HG03520 (cell line): ENCODE measurements around the gene TOLLIP.

Experiments used
- ATAC-seq: cut with Tn5 transposase; IDR thresholded peaks from one replicate; pipeline ENCODE4 v1.9.1; 2021; ENCODE audit warnings: mild to moderate bottlenecking, moderate library complexity; ENCODE audit not compliant: unreplicated experiment

The TOLLIP gene

DNA sequence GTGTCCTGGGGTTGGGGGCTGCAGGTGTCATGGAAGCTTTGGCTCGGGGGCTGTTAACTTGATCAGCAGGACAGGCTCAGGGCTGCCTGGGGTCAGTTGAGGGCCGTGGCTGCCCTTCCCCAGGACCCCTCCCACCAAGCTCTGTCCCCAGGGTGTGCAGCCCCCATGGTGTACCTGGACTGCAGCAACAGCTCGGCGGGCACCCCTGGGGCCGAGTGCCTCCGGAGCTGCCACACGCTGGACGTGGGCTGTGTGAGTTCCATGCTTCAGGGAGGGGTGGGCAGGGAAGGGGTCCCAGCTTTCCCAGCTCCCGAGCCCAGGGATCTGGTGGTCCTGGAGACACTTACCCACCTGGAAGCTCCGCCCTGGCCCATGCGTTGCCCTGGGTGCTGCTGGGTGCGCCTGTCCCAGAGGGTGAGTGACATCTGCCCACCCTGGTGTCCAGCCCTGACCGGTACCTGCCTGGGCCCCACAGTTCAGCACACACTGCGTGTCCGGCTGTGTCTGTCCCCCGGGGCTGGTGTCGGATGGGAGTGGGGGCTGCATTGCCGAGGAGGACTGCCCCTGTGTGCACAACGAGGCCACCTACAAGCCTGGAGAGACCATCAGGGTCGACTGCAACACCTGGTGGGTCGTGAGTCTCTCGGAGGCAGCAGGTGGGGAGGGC lies 75.2 kb downstream of the TOLLIP start:
- no peak for ATAC-seq

- no peak for ATAC-seq
Observed at GRCh38 chr11:1233351-1234053, 75.9 kb downstream of the TOLLIP start.

- ATAC-seq: no peak
Observed at GRCh38 chr11:1232883-1233321, 76.5 kb downstream of the TOLLIP start.

- no peak for ATAC-seq
Observed at GRCh38 chr11:1232021-1232882, 77.2 kb downstream of the TOLLIP start.

GRCh38 chr11:1231396-1232020 lies 77.9 kb downstream of the TOLLIP start:
- ATAC-seq: no peak

DNA sequence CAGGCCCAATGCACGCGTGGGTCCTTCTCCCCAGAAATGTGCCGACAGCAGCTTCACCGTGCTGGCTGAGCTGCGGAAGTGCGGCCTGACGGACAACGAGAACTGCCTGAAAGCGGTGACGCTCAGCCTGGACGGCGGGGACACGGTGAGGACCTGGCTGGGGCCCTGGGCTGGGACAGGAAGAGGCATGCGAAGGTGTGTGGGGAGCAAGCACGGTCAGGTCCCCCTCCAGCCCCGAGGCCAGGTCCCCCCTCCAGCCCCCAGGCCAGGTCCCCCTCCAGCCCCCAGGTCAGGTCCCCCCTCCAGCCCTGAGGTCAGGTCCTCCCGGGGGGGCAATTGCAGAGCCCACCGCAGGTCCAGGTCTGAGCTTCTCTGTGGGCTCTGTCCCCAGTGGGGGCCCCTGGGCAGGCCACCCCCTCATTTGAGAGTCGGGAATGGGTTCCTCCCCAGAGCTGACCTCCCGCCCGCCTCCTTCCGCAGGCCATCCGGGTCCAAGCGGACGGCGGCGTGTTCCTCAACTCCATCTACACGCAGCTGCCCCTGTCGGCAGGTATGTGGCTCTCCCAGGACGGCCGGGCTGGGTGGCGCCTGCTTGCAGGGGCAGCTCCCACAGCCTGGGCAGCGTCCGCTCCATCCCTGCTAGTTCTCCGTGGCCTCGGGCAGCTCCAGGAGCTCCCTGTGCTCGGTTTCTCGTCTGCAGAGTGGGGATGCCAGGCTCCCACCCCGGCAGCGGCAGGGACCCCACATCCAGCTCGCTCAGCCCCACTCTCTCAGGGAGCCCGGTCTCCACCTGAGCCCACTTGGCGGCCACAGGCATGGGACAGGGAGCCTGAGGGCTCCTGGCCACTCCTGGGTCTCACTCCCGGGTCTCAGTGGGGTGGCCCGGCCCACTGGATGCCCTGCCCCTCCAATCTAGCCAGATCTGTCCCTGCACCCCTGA lies 78.7 kb downstream of the TOLLIP start:
- no peak for ATAC-seq

DNA sequence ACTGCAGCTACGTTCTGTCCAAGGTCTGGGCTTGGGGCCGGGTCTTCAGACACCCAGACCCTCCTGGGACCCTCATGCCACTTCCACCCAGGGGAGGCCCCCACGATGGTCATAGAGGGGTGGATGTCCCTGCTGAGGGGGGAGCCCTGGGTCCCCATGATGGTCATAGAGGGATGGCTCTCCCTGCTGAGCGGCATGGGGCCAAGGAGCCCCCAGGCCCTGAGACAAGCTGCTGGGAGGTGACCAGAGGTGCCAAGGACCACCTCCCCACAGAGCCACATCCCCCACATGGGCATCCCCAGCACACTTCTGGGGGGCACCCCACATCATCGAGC lies 79.3 kb downstream of the TOLLIP start:
- no peak for ATAC-seq

GRCh38 chr11:1229471-1230120 lies 79.8 kb downstream of the TOLLIP start:
- ATAC-seq: no peak

DNA sequence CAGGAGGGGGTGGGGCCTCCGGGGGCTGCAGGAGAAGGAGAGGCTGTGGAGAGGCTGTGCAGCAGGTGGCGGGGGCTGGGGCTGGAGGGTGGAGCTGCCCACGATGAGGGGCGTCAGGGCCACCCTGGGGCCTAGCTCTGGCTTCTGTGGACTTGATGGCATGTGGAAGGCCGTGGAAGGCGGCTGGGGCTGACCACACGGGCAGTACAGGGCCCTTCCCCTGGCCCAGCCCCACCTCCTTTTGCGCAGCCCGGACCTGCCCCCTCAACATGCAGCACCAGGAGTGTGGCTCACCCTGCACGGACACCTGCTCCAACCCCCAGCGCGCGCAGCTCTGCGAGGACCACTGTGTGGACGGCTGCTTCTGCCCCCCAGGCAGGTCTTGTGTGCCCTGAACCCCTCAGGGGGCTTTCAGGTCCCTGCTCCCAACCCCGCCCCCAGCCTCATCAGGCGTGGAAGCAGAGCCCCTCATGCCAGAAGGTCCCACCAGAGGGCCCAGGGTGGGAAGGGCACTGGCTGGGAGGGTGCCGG lies 80.4 kb downstream of the TOLLIP start:
- no peak for ATAC-seq

DNA sequence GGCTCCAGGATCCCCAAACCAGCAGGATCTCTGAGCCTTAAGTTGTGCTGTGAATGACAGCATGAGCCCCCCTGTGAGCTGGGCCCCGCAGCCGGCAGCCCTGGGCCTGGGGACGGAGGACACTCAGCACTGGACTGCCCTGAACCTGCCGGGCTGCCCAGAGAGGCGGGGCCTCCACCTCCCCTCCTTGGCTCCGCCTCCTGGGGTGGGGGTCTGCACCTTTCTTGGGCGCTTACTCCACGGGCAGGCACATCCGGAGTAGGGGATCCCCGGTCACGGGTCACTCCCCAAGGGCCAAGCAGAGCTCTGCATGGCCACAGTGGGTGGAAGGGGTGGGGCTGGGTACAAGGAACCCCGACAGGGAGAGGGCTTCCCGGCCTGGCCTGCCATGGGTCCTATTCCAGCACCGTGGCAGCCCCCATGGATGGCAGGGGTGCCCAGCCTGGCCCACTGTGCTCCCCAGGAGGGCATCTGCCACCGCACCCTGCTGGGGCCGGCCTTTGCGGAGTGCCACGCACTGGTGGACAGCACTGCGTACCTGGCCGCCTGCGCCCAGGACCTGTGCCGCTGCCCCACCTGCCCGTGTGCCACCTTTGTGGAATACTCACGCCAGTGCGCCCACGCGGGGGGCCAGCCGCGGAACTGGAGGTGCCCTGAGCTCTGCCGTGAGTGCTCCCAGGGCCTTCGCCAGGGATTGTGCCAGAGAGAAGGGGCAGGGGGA lies 81.2 kb downstream of the TOLLIP start:
- no peak for ATAC-seq

DNA sequence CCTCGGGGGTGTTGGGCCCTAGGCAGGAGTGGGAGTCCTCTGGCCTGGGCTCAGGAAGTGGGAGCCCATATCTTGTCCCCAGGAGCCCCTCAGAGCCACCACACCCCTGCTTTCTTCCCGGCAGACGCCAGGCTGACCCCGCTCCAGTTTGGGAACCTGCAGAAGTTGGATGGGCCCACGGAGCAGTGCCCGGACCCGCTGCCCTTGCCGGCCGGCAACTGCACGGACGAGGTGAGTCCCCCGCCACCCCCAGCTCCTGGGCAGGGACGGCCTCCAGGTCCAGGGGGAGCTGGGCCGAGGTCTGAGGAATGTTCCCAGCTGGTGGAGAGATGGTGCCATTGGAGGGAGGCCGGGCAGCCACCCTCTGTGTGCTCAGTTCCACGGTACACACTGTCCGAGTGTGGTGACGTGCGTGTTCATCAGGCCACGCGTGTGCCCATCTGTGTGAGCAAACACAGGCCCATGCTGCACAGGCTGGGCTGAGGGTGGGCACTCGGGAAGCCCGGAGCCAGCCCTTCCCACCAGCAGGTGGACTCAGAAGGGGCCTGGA lies 81.8 kb downstream of the TOLLIP start:
- ATAC-seq: no peak

- ATAC-seq: no peak
Observed at GRCh38 chr11:1226986-1227550, 82.4 kb downstream of the TOLLIP start.

DNA sequence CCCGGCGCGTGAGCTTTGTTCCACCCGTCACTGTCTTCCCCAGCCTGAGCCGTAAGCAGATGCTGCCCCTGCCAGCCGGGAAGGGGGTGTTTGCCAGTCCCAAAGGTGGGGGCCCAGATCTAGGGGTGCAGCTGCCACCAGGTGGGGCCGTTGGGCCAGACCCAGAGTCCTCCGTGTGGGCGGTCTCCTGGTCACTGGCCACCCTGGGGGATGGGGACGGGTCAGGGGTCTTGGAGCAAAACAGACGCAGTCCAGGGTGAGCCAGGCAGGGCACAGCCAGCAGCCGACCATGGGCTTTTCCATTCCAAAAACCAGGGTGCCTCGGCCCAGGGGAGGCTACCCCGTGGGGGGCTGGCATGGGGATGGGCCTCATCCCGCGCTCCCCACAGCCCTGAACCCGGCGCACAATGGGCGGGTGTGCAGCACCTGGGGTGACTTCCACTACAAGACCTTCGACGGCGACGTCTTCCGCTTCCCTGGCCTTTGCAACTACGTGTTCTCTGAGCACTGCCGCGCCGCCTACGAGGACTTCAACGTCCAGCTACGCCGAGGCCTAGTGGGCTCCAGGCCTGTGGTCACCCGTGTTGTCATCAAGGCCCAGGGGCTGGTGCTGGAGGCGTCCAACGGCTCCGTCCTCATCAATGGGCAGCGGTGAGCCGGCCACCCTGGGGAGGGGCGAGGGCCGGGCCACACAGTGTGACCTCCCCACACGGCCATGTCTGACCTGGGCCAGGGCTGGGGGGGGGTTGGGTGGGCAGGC lies 83.0 kb downstream of the TOLLIP start:
- no peak for ATAC-seq

- ATAC-seq: no peak
Observed at GRCh38 chr11:1225386-1226225, 83.8 kb downstream of the TOLLIP start.

DNA sequence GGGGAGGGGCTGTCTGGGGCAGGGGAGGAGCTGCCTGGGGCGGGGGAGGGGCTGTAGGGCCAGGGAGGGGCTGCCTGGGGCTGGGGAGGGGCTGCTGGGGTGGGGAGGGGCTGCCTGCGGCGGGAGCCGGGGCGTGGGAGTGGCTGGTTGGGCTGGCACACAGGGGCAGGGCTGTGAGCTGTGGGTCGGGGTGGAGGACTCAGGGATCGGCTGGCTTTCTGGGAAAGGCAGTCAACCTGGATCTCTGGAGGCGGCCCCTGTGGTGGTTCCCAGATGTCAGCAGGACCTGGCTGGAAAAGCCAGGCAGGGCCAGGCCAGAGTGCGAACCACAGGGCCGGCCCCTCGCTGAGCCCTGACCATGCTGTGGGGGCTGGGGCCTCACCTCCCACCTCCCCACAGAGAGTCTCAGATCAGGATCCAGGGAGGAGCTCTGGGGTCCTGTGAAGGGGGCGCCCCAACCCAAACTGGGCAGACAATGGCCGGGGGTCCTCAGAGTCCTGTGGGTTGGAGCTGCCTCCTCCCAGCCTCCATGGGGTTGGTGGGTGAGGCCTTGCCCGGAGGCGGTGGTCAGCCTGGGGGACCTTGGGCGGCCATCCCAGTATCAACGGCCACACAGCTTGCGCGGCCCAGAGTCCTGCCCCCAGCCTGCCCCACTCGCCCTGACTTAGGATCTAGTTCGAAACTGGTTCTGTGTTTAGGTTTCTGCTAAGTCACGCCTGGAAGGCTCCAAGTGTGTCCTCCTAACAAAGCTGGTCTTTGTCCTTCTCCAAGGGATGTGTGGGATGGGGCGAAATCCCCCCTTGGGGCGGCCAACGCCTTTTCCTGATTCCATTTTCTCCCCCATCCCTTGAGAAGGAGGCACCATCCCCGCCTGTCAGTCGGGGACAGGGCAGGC lies 84.7 kb downstream of the TOLLIP start:
- ATAC-seq: no peak
